SK-N-MC (cell line): ENCODE data around the gene GABRG3.

Source experiments
- EZH2 ChIP-seq: fragments of 200-600 bp; sonication (generic); IDR thresholded peaks from one replicate; pipeline ENCODE4 v1.6.1; 2017; ENCODE audit warnings: antibody characterized with exemption
- FOXP2 ChIP-seq: optimal IDR thresholded peaks from 2 replicates; pipeline ENCODE3; 2011; ENCODE audit warnings: mild to moderate bottlenecking, moderate library complexity; ENCODE audit not compliant: insufficient read depth; ENCODE audit errors: extremely low read length, control extremely low read depth
- POLR2AphosphoS5 ChIP-seq: IDR thresholded peaks from 2 replicates; pipeline ENCODE4 v1.6.1; 2012; ENCODE audit warnings: mild to moderate bottlenecking, low read depth, low read length, borderline replicate concordance

GRCh38 chr15:27244047-27244446 is 273.1 kb downstream of the GABRG3 start:
- TF ChIP-seq EZH2 (no peak), POLR2AphosphoS5 (no peak), FOXP2 (no peak)
